Parathyroid adenoma (tissue), 2 donors: ENCODE results near the gene SPON1.
"Not testable (repeated sequence)": the region's sequence is repeated elsewhere in the genome, so short reads cannot be mapped to it uniquely, and the experiment has no call there.

Source experiments
- H2AFZ ChIP-seq: fragments of 300-600 bp; sonication (generic); one replicate; pipeline ENCODE4 v1.7.0; 2017; ENCODE audit warnings: antibody characterized with exemption, mild to moderate bottlenecking
- H3K27ac ChIP-seq: fragments of 300-600 bp; sonication (generic); one replicate; pipeline ENCODE4 v1.7.0; 2017
- H3K27me3 ChIP-seq: fragments of 300-600 bp; sonication (generic); one replicate; pipeline ENCODE4 v1.7.0; 2017; ENCODE audit warnings: low read length; ENCODE audit not compliant: control insufficient read depth, insufficient read depth
- H3K36me3 ChIP-seq: fragments of 300-600 bp; sonication (generic); one replicate; pipeline ENCODE4 v1.7.0; 2017; ENCODE audit warnings: low read length; ENCODE audit not compliant: control insufficient read depth, insufficient read depth
- H3K4me1 ChIP-seq: fragments of 300-600 bp; sonication (generic); one replicate; pipeline ENCODE4 v1.7.0; 2017; ENCODE audit warnings: control low read depth
- H3K4me2 ChIP-seq: fragments of 300-600 bp; sonication (generic); one replicate; pipeline ENCODE4 v1.7.0; 2017; ENCODE audit warnings: low read length
- H3K4me3 ChIP-seq: fragments of 300-600 bp; sonication (generic); one replicate; pipeline ENCODE4 v1.7.0; 2017; ENCODE audit warnings: low read depth, low read length
- H3K79me2 ChIP-seq: fragments of 300-600 bp; sonication (generic); one replicate; pipeline ENCODE4 v1.7.0; 2017; ENCODE audit warnings: control low read depth
- H3K9ac ChIP-seq: fragments of 300-600 bp; sonication (generic); one replicate; pipeline ENCODE4 v1.7.0; 2017; ENCODE audit warnings: mild to moderate bottlenecking
- H3K9me3 ChIP-seq: fragments of 300-600 bp; sonication (generic); one replicate; pipeline ENCODE4 v1.7.0; 2017; ENCODE audit warnings: low read length; ENCODE audit not compliant: control insufficient read depth
- CTCF ChIP-seq: fragments of 300-600 bp; sonication (generic); IDR thresholded peaks from one replicate; pipeline ENCODE4 v1.7.0; 2017; ENCODE audit warnings: antibody characterized with exemption, mild to moderate bottlenecking
- donor health status: primary hyperparathyroidism.

SPON1 gene

GRCh38 chr11:13972944-13973343, 10.4 kb downstream of the SPON1 start:
- Histone ChIP-seq H3K4me1 (no peaks in the 10 kb centered on the region), H3K36me3 (no peaks in the 10 kb centered on the region), H3K9ac (no peak overlapping the region), H3K27ac (no peak overlapping the region), H3K4me3 (no peak overlapping the region), H3K27me3 (no peaks in the 10 kb centered on the region), H3K79me2 (no peaks in the 10 kb centered on the region), H3K9me3 (no peaks in the 10 kb centered on the region), H2AFZ (no peak overlapping the region), H3K4me2 (no peak overlapping the region)
- TF ChIP-seq CTCF = no peak

GRCh38 chr11:13974631-13975030, 12.1 kb downstream of the SPON1 start:
- Histone ChIP-seq H2AFZ (no peak overlapping the region), H3K27ac (no peak overlapping the region), H3K27me3 (no peaks in the 10 kb centered on the region), H3K9ac (no peak overlapping the region), H3K4me3 (no peak overlapping the region), H3K9me3 (no peaks in the 10 kb centered on the region), H3K79me2 (no peaks in the 10 kb centered on the region), H3K4me2 (no peak overlapping the region), H3K4me1 (no peaks in the 10 kb centered on the region), H3K36me3 (no peaks in the 10 kb centered on the region)
- TF ChIP-seq CTCF = no peak

GRCh38 chr11:13983081-13983751, 20.7 kb downstream of the SPON1 start:
- Histone ChIP-seq H3K4me3 (no peak overlapping the region), H3K36me3 (no peaks in the 10 kb centered on the region), H3K4me2 (no peak overlapping the region), H3K27ac (no peak overlapping the region), H3K9ac (no peak overlapping the region), H3K27me3 (no peaks in the 10 kb centered on the region), H3K4me1 (no peaks in the 10 kb centered on the region), H2AFZ (no peak overlapping the region), H3K79me2 (no peaks in the 10 kb centered on the region), H3K9me3 (no peaks in the 10 kb centered on the region)
- no peak for TF ChIP-seq CTCF

GRCh38 chr11:13984616-13985450, 22.3 kb downstream of the SPON1 start:
- Histone ChIP-seq H3K4me2 (no peak overlapping the region), H3K9ac (no peak overlapping the region), H3K4me1 (no peaks in the 10 kb centered on the region), H2AFZ (no peak overlapping the region), H3K27me3 (no peaks in the 10 kb centered on the region), H3K9me3 (no peaks in the 10 kb centered on the region), H3K79me2 (no peaks in the 10 kb centered on the region), H3K4me3 (no peak overlapping the region), H3K27ac (no peak overlapping the region), H3K36me3 (no peaks in the 10 kb centered on the region)
- no peak for TF ChIP-seq CTCF

- not testable (repeated sequence) for H3K4me1 ChIP-seq, H3K27ac ChIP-seq, H3K4me2 ChIP-seq, H3K9me3 ChIP-seq, H3K36me3 ChIP-seq, H2AFZ ChIP-seq, H3K79me2 ChIP-seq, H3K9ac ChIP-seq, H3K4me3 ChIP-seq, H3K27me3 ChIP-seq
Observed at GRCh38 chr11:13986695-13987094, 24.2 kb downstream of the SPON1 start.

GRCh38 chr11:13992158-13992856, 29.8 kb downstream of the SPON1 start:
- H3K4me3 ChIP-seq, H3K27me3 ChIP-seq, H3K79me2 ChIP-seq, H3K36me3 ChIP-seq, H3K4me2 ChIP-seq, H2AFZ ChIP-seq, H3K4me1 ChIP-seq, H3K27ac ChIP-seq, H3K9ac ChIP-seq, H3K9me3 ChIP-seq: not testable (repeated sequence)
